Trophoblast cell (in vitro differentiated cells and primary cell): Measurements from ENCODE around the gene TSKS.

Source experiments
- DNase-seq, 2 donors: peaks; one replicate each; pipeline ENCODE4 v3.0.0-alpha.2; 2016
- H2AFZ ChIP-seq: 2 replicates; pipeline ENCODE4 v1.6.1; 2013; ENCODE audit warnings: low read length, moderate library complexity, mild to moderate bottlenecking; ENCODE audit not compliant: insufficient read depth, poor library complexity
- H2AK5ac ChIP-seq: 2 replicates; pipeline ENCODE4 v1.6.1; 2013; ENCODE audit warnings: mild to moderate bottlenecking, low read length
- H2BK120ac ChIP-seq: 2 replicates; pipeline ENCODE4 v1.6.1; 2013; ENCODE audit warnings: low read length, mild to moderate bottlenecking, moderate library complexity; ENCODE audit not compliant: insufficient read depth, poor library complexity
- H2BK12ac ChIP-seq: 2 replicates; pipeline ENCODE4 v1.6.1; 2013; ENCODE audit warnings: mild to moderate bottlenecking, low read length, moderate library complexity
- H2BK5ac ChIP-seq: 2 replicates; pipeline ENCODE4 v1.6.1; 2013; ENCODE audit warnings: low read length, low read depth, moderate library complexity, mild to moderate bottlenecking; ENCODE audit not compliant: poor library complexity
- H3K14ac ChIP-seq: 2 replicates; pipeline ENCODE4 v1.6.1; 2013; ENCODE audit warnings: mild to moderate bottlenecking, low read length
- H3K18ac ChIP-seq: 2 replicates; pipeline ENCODE4 v1.6.1; 2013; ENCODE audit warnings: mild to moderate bottlenecking, low read length
- H3K23ac ChIP-seq: 2 replicates; pipeline ENCODE4 v1.6.1; 2013; ENCODE audit warnings: low read length
- H3K27ac ChIP-seq: 2 replicates; pipeline ENCODE4 v1.5.1; 2013; ENCODE audit warnings: low read depth, mild to moderate bottlenecking, inconsistent platforms, low read length, moderate library complexity
- H3K27me3 ChIP-seq: 2 replicates; pipeline ENCODE4 v1.6.1; 2013; ENCODE audit warnings: inconsistent platforms, mild to moderate bottlenecking, low read length, moderate library complexity; ENCODE audit not compliant: insufficient read depth
- H3K36me3 ChIP-seq, 2 experiments: 1 replicate in 1 of 2; 2 replicates in 1 of 2; pipeline ENCODE4 v1.6.1; 2013; ENCODE audit warnings: low read length in 2 of 2, mild to moderate bottlenecking in 2 of 2, moderate library complexity in 1 of 2; ENCODE audit not compliant: insufficient read depth in 2 of 2, control insufficient read depth in 1 of 2
- H3K4ac ChIP-seq: 2 replicates; pipeline ENCODE4 v1.6.1; 2013; ENCODE audit warnings: low read depth, mild to moderate bottlenecking, low read length, moderate library complexity
- H3K4me1 ChIP-seq, 2 experiments: 1 replicate in 1 of 2; 2 replicates in 1 of 2; pipeline ENCODE4 v1.6.1; 2013; ENCODE audit warnings: low read length in 2 of 2, mild to moderate bottlenecking in 2 of 2, moderate library complexity in 1 of 2; ENCODE audit not compliant: insufficient read depth in 2 of 2, control insufficient read depth in 1 of 2
- H3K4me2 ChIP-seq: 2 replicates; pipeline ENCODE4 v1.6.1; 2013; ENCODE audit warnings: inconsistent platforms, mild to moderate bottlenecking, low read length, moderate library complexity
- H3K4me3 ChIP-seq: 2 replicates; pipeline ENCODE4 v1.5.1; 2013; ENCODE audit warnings: mild to moderate bottlenecking, low read depth, low read length, inconsistent platforms
- H3K79me1 ChIP-seq: one replicate; pipeline ENCODE4 v1.6.1; 2013; ENCODE audit warnings: low read length
- H3K79me2 ChIP-seq: 2 replicates; pipeline ENCODE4 v1.6.1; 2013; ENCODE audit warnings: low read length, mild to moderate bottlenecking; ENCODE audit not compliant: control insufficient read depth, insufficient read depth, poor library complexity
- H3K9ac ChIP-seq: 2 replicates; pipeline ENCODE4 v1.6.1; 2013; ENCODE audit warnings: mild to moderate bottlenecking, low read length
- H3K9me3 ChIP-seq: 2 replicates; pipeline ENCODE4 v1.6.1; 2013; ENCODE audit warnings: low read depth, mild to moderate bottlenecking, control low read depth, inconsistent platforms, low read length; ENCODE audit not compliant: insufficient read depth
- H4K12ac ChIP-seq: 2 replicates; pipeline ENCODE4 v1.6.1; 2013; ENCODE audit warnings: low read depth, mild to moderate bottlenecking, low read length, moderate library complexity
- H4K8ac ChIP-seq: 2 replicates; pipeline ENCODE4 v1.6.1; 2013; ENCODE audit warnings: low read depth, mild to moderate bottlenecking, low read length, moderate library complexity
- H4K91ac ChIP-seq: one replicate; pipeline ENCODE4 v1.6.1; 2013; ENCODE audit warnings: low read depth, mild to moderate bottlenecking, low read length, moderate library complexity
- WGBS: extraction: QIAGEN DNeasy Blood & Tissue Kit; methylation state at CpG from one replicate; pipeline ENCODE4 v1.1.7; 2013; ENCODE audit warnings: missing lambda C conversion rate; ENCODE audit not compliant: insufficient read length, insufficient coverage; ENCODE audit errors: extremely low coverage; 5-methylcytosine and 5-hydroxymethylcytosine counted together

The TSKS gene

DNA sequence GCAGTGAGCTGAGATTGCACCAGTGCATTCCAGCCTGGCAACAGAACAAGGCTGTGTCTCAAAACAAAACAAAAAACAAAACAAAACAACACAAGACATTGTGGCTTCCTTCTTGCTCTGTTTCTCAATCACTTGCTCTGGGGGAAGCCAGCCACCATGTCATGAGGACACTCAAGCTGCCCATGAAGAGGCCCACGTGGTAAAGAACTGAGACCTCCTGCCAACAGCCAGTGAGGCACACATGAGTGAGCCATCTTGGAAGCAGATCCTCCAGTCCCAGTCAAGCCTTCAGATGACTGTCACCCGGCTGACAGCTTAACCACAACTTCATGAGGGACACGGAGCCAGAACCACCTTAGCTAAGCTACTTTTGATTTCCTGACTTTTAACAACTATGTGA, 47.0 kb downstream of the TSKS start:
- H2BK5ac ChIP-seq: no peak overlapping the region
- no peaks in the 10 kb centered on the region for H3K79me2 ChIP-seq
- H2BK12ac ChIP-seq: no peak overlapping the region
- no peak overlapping the region for H3K14ac ChIP-seq
- no peak overlapping the region for H4K12ac ChIP-seq
- no peaks in the 10 kb centered on the region for H3K27me3 ChIP-seq
- no peak overlapping the region for H4K91ac ChIP-seq
- no peaks in the 10 kb centered on the region for H3K9me3 ChIP-seq
- no CpG with 5 or more reads among the region's 3 CpGs for WGBS
- no peak overlapping the region for H3K27ac ChIP-seq
- H3K36me3 ChIP-seq: no peaks in the 10 kb centered on the region
- H2AFZ ChIP-seq: no peak overlapping the region
- no peak overlapping the region for H2AK5ac ChIP-seq
- peak; percentile 7 to 9 for DNase-seq
- H3K79me1 ChIP-seq: no peaks in the 10 kb centered on the region
- H3K4ac ChIP-seq: no peak overlapping the region
- no peak overlapping the region for H3K23ac ChIP-seq
- H3K18ac ChIP-seq: no peak overlapping the region
- H3K4me3 ChIP-seq: no peak overlapping the region
- H2BK120ac ChIP-seq: no peak overlapping the region
- H3K9ac ChIP-seq: no peak overlapping the region
- no peak overlapping the region for H3K4me2 ChIP-seq
- no peak overlapping the region for H4K8ac ChIP-seq
- H3K4me1 ChIP-seq: peaks cover 6 to 7% of the 10 kb centered on the region in 2 experiments

DNA sequence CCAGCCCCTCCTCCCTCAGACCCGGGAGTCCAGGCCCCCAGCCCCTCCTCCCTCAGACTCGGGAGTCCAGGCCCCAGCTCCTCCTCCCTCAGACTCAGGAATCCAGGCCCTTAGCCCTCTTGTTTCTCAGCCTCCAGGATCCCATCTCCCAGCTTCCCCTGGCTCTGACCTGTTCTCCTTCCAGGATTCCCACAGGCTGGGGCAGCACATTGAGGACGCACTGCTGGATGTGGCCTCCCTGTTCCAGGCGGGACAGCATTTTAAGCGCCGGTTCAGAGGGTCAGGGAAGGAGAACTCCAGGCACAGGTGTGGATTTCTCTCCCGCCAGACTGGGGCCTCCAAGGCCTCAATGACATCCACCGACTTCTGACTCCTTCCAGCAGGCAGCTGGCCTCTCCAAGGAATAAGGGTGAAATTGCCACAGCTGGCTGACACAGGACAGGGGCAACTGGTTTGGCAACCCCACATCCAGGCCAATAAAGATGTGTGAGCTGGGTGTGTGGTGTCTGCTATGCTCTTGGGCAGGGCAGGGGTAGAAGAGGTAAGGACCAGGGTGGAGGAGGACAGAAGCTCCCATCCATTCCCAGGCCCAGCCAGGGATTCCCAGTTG, 49.8 kb downstream of the TSKS start:
- no peak overlapping the region for H2BK5ac ChIP-seq
- no peak overlapping the region for H2BK12ac ChIP-seq
- no peak overlapping the region for H3K27ac ChIP-seq
- no peaks in the 10 kb centered on the region for H3K36me3 ChIP-seq
- H2BK120ac ChIP-seq: no peak overlapping the region
- H3K14ac ChIP-seq: no peak overlapping the region
- no peaks in the 10 kb centered on the region for H3K79me2 ChIP-seq
- no peak overlapping the region for H3K9ac ChIP-seq
- H4K8ac ChIP-seq: no peak overlapping the region
- H3K4me3 ChIP-seq: no peak overlapping the region
- no peak overlapping the region for H2AK5ac ChIP-seq
- no CpG with 5 or more reads among the region's 8 CpGs for whole genome bisulfite sequencing
- no peak overlapping the region for H4K91ac ChIP-seq
- no peak overlapping the region for H3K4ac ChIP-seq
- H2AFZ ChIP-seq: no peak overlapping the region
- H3K23ac ChIP-seq: no peak overlapping the region
- H4K12ac ChIP-seq: no peak overlapping the region
- H3K4me2 ChIP-seq: no peak overlapping the region
- no peaks in the 10 kb centered on the region for H3K79me1 ChIP-seq
- DNase-seq: peak; percentile 54 to 75
- no peak overlapping the region for H3K18ac ChIP-seq
- H3K27me3 ChIP-seq: no peaks in the 10 kb centered on the region
- H3K4me1 ChIP-seq: peaks cover 6 to 7% of the 10 kb centered on the region in 2 experiments
- H3K9me3 ChIP-seq: no peaks in the 10 kb centered on the region

DNA sequence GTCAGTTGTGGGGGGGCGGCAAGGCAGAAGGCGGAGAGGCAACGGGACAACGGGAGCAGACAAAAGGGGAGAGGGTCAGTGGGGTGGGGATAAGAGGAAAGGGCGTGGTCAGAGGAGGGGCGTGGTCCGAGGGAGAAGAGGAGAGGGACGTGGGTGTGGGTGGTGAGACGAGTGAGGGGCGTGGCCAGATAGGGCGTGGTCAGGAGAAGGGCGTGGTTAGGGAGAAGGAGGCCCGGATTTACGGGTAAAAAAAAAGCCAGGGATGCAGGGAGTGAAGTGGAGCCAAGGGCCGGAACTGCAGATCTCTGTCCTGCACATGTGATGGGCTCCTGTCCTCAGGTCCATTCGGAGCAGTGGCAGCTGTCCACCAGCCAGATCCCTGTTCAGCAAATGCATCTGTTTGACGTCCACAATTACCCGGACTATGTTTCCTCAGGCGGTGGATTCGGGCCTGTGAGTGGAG, 50.7 kb downstream of the TSKS start:
- no peak overlapping the region for H3K27ac ChIP-seq
- no peaks in the 10 kb centered on the region for H3K27me3 ChIP-seq
- H3K4ac ChIP-seq: no peak overlapping the region
- H2BK12ac ChIP-seq: no peak overlapping the region
- H3K9ac ChIP-seq: no peak overlapping the region
- H2BK5ac ChIP-seq: no peak overlapping the region
- no peak overlapping the region for H2AFZ ChIP-seq
- H4K8ac ChIP-seq: no peak overlapping the region
- no peak overlapping the region for H3K4me2 ChIP-seq
- no peak overlapping the region for H4K12ac ChIP-seq
- peak in 1 of 2 donors; percentile 30 for DNase-seq
- WGBS: 100% methylated on average over 1 of the region's 20 CpGs
- H4K91ac ChIP-seq: no peak overlapping the region
- H3K79me1 ChIP-seq: no peaks in the 10 kb centered on the region
- no peak overlapping the region for H2BK120ac ChIP-seq
- H2AK5ac ChIP-seq: no peak overlapping the region
- no peaks in the 10 kb centered on the region for H3K9me3 ChIP-seq
- H3K79me2 ChIP-seq: no peaks in the 10 kb centered on the region
- H3K14ac ChIP-seq: no peak overlapping the region
- peaks cover 6 to 7% of the 10 kb centered on the region in 2 experiments for H3K4me1 ChIP-seq
- no peaks in the 10 kb centered on the region for H3K36me3 ChIP-seq
- no peak overlapping the region for H3K4me3 ChIP-seq
- H3K23ac ChIP-seq: no peak overlapping the region
- no peak overlapping the region for H3K18ac ChIP-seq

DNA sequence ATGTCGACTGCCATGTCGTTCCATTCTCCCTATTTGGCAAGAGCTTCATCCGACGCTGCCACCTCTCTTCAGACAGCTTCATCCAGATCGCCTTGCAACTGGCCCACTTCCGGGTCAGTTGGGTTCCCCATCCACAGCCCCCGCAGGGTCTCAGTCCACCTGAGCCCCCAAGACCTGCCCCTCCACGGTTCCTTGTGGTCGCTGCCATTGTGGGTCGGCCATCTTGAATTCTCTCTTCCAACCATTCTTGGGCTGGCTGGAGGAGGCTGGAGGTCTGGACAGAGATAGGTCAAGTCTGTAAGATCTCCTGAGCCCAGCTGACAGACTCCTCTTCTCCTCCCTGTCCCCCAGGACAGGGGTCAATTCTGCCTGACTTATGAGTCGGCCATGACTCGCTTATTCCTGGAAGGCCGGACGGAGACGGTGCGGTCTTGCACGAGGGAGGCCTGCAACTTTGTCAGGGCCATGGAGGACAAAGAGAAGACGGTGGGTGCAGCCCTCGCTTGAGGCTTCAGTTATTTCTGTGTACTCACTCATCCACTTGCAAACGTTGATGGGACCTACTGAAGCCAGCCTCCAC, 52.6 kb downstream of the TSKS start:
- Histone ChIP-seq H4K91ac (no peak overlapping the region), H3K4ac (no peak overlapping the region), H3K14ac (no peak overlapping the region), H3K4me2 (no peak overlapping the region), H3K18ac (no peak overlapping the region), H3K9ac (no peak overlapping the region), H3K79me1 (no peaks in the 10 kb centered on the region), H3K27ac (no peak overlapping the region), H2AFZ (no peak overlapping the region), H4K8ac (no peak overlapping the region), H3K36me3 (no peaks in the 10 kb centered on the region), H3K79me2 (no peaks in the 10 kb centered on the region), H2AK5ac (no peak overlapping the region), H3K27me3 (no peaks in the 10 kb centered on the region), H3K4me1 (peaks cover 6 to 7% of the 10 kb centered on the region in 2 experiments), H2BK12ac (no peak overlapping the region), H4K12ac (no peak overlapping the region), H2BK5ac (no peak overlapping the region), H3K9me3 (no peaks in the 10 kb centered on the region), H2BK120ac (no peak overlapping the region), H3K4me3 (no peak overlapping the region), H3K23ac (no peak overlapping the region)
- no peak for DNase-seq
- WGBS: no CpG with 5 or more reads among the region's 20 CpGs
